Liver (tissue), 9 donors: ENCODE data around the gene HMGN3. TPM values are rescaled to one million over a fixed set of nuclear protein-coding genes. Genes with fewer than 3 reads are reported as not detected.

Experiments
- DNase-seq: peaks from one replicate; pipeline ENCODE4 v3.0.0-alpha.2; 2017; ENCODE audit warnings: low spot score
- H3K27ac ChIP-seq, 2 donors: one replicate each; pipeline ENCODE4 v1.7.0; 2013; ENCODE audit warnings: inconsistent platforms in 2 of 2, low read length in 2 of 2, control low read depth in 1 of 2, low read depth in 1 of 2, mild to moderate bottlenecking in 1 of 2
- H3K27me3 ChIP-seq, 4 donors: one replicate each; pipeline versions ENCODE4 v1.6.1 to v1.7.0; 2013; ENCODE audit warnings: low read length in 3 of 4, inconsistent platforms in 1 of 4, mild to moderate bottlenecking in 1 of 4, moderate library complexity in 1 of 4; ENCODE audit not compliant: control insufficient read depth in 4 of 4, insufficient read depth in 4 of 4
- H3K36me3 ChIP-seq, 4 donors: one replicate each; pipeline versions ENCODE4 v1.6.1 to v1.7.0; 2013; ENCODE audit warnings: low read length in 3 of 4, mild to moderate bottlenecking in 3 of 4, low read depth in 1 of 4, moderate library complexity in 1 of 4; ENCODE audit not compliant: control insufficient read depth in 4 of 4, insufficient read depth in 3 of 4
- H3K4me1 ChIP-seq, 4 donors: one replicate each; pipeline versions ENCODE4 v1.6.1 to v1.7.0; 2013; ENCODE audit warnings: low read length in 3 of 4, mild to moderate bottlenecking in 3 of 4, moderate library complexity in 1 of 4; ENCODE audit not compliant: control insufficient read depth in 4 of 4, insufficient read depth in 4 of 4
- H3K4me3 ChIP-seq, 3 donors: one replicate each; pipeline versions ENCODE4 v1.6.1 to v1.7.0; 2013; ENCODE audit warnings: low read length in 3 of 3, control low read depth in 1 of 3, low read depth in 1 of 3, mild to moderate bottlenecking in 1 of 3
- H3K9ac ChIP-seq, 2 donors: one replicate each; pipeline ENCODE4 v1.7.0; 2013; ENCODE audit warnings: low read length in 2 of 2, mild to moderate bottlenecking in 2 of 2, moderate library complexity in 2 of 2, control low read depth in 1 of 2, low read depth in 1 of 2
- H3K9me3 ChIP-seq, 4 donors: one replicate each; pipeline versions ENCODE4 v1.6.1 to v1.7.0; 2013; ENCODE audit warnings: low read length in 3 of 4; ENCODE audit not compliant: control insufficient read depth in 4 of 4
- EGR1 ChIP-seq, 2 donors: IDR thresholded peaks; 2 replicates each; pipeline ENCODE4 v1.6.1; 2016 to 2018; ENCODE audit warnings: antibody characterized with exemption in 2 of 2, low read depth in 2 of 2
- FOXA1 ChIP-seq: IDR thresholded peaks from 2 replicates; pipeline ENCODE4 v1.6.1; 2016; ENCODE audit warnings: antibody characterized with exemption
- FOXA2 ChIP-seq: IDR thresholded peaks from 2 replicates; pipeline ENCODE4 v1.6.1; 2016; ENCODE audit warnings: antibody characterized with exemption
- GABPA ChIP-seq, 2 donors: IDR thresholded peaks in 1 of 2; conservative IDR thresholded peaks in 1 of 2; 2 replicates each; pipeline ENCODE4 v1.6.1; 2016; ENCODE audit warnings: antibody characterized with exemption in 2 of 2, mild to moderate bottlenecking in 1 of 2, moderate library complexity in 1 of 2
- HNF4A ChIP-seq, 2 donors: conservative IDR thresholded peaks; 2 replicates each; pipeline ENCODE4 v1.6.1; 2016; ENCODE audit warnings: antibody characterized with exemption in 2 of 2, mild to moderate bottlenecking in 2 of 2
- HNF4G ChIP-seq: IDR thresholded peaks from 2 replicates; pipeline ENCODE4 v1.6.1; 2016; ENCODE audit warnings: antibody characterized with exemption
- JUND ChIP-seq, 2 donors: IDR thresholded peaks; 2 replicates each; pipeline ENCODE4 v1.6.1; 2016; ENCODE audit warnings: antibody characterized with exemption in 2 of 2
- NR2F2 ChIP-seq: IDR thresholded peaks from 2 replicates; pipeline ENCODE4 v1.6.1; 2016; ENCODE audit warnings: antibody characterized with exemption
- RAD21 ChIP-seq, 2 donors: IDR thresholded peaks; 2 replicates each; pipeline ENCODE4 v1.6.1; 2016; ENCODE audit warnings: antibody characterized with exemption in 2 of 2, mild to moderate bottlenecking in 2 of 2
- RXRA ChIP-seq, 2 donors: IDR thresholded peaks; 2 replicates each; pipeline ENCODE4 v1.6.1; 2017 to 2018; ENCODE audit warnings: antibody characterized with exemption in 2 of 2, mild to moderate bottlenecking in 1 of 2
- SP1 ChIP-seq: IDR thresholded peaks from 2 replicates; pipeline ENCODE4 v1.6.1; 2018; ENCODE audit warnings: antibody characterized with exemption, mild to moderate bottlenecking
- TAF1 ChIP-seq: conservative IDR thresholded peaks from 2 replicates; pipeline ENCODE4 v1.6.1; 2016; ENCODE audit warnings: antibody characterized with exemption, mild to moderate bottlenecking
- WGBS: extraction: QIAGEN DNeasy Blood & Tissue Kit; methylation state at CpG from one replicate; pipeline ENCODE4 v1.1.7; 2013; 5-methylcytosine and 5-hydroxymethylcytosine counted together
- polyA plus RNA-seq, 2 donors: library from polyadenylated mRNA; stranded (reverse) in 1 of 2; unstranded in 1 of 2; fragments of 200-250 nt in 1 of 2; fragments of >200 nt in 1 of 2; fragmentation: Nextera tagmentation in 1 of 2; extraction: Ambion mirVana in 1 of 2; gene quantifications; one replicate each; pipeline versions ENCODE4 v1.2.1 to v1.2.3, GENCODE V29; 2013 to 2015
- total RNA-seq, 2 donors: library from RNA; depleted of rRNA; stranded (reverse); fragments of >200 nt; gene quantifications; one replicate each; pipeline ENCODE4 v1.2.3, GENCODE V29; 2014
- TF ChIP-seq, protein P1 (sequence below): IDR thresholded peaks from 2 replicates; pipeline ENCODE4 v1.6.1; 2016; ENCODE audit warnings: antibody characterized with exemption
- TF ChIP-seq, protein P2 (sequence below): IDR thresholded peaks from 2 replicates; pipeline ENCODE4 v1.6.1; 2016; ENCODE audit warnings: antibody characterized with exemption
- TF ChIP-seq, protein P3 (sequence below): fragments of 150-350 bp; IDR thresholded peaks from 2 replicates; pipeline ENCODE4 v1.5.1; 2017; ENCODE audit warnings: improper control_type of control experiment, low read depth, low read length; ENCODE audit not compliant: missing input control
- TF ChIP-seq, protein P4 (sequence below): IDR thresholded peaks from 2 replicates; pipeline ENCODE4 v1.6.1; 2016; ENCODE audit warnings: antibody characterized with exemption, mild to moderate bottlenecking
- TF ChIP-seq, protein P5 (sequence below): IDR thresholded peaks from 2 replicates; pipeline ENCODE4 v1.6.1; 2016; ENCODE audit warnings: antibody characterized with exemption
- donor health status: healthy.
- donor health status: healthy.
- donor health status: healthy.
- donor health status: healthy.
- donor health status: healthy.

Gene HMGN3
- total and polyA plus RNA-seq, 4 donors, result 26.7 to 112 (median 44.3) TPM

DNA sequence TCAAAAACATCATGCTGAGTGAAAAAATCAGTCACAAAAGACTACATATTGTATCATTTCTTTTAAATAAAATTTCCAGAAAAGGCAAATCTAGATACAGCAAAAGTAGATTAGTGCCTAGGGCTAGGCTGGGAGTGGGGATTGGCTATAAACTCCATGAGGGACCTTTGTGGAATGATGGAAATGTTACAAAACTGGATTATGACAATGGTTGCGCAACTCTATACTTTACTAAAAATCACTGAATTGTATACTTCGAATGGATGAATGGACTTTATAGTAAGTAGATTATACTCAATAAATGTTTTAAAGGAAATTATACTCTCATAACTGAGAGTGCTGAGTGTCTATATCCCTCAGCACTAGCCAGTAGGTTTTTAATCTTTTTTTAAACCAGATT lies 4.3 kb downstream of the HMGN3 start:
- no peak for DNase-seq
- no peaks in the 10 kb centered on the region for H3K4me1 ChIP-seq
- TF ChIP-seq EGR1 (IDR thresholded peaks at IDR 0.05; ENCODE audit: low read depth in 2 of 2), result no peak
- TF ChIP-seq, protein P1, sequence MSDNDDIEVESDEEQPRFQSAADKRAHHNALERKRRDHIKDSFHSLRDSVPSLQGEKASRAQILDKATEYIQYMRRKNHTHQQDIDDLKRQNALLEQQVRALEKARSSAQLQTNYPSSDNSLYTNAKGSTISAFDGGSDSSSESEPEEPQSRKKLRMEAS, result no peak
- TF ChIP-seq, protein P2, sequence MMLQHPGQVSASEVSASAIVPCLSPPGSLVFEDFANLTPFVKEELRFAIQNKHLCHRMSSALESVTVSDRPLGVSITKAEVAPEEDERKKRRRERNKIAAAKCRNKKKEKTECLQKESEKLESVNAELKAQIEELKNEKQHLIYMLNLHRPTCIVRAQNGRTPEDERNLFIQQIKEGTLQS, result no peak
- TF ChIP-seq RXRA (IDR thresholded peaks at IDR 0.05), result no peak
- TF ChIP-seq TAF1, result no peak
- no peak for TF ChIP-seq SP1
- TF ChIP-seq HNF4G, result no peak
- no peak for TF ChIP-seq NR2F2
- TF ChIP-seq FOXA1, result no peak
- TF ChIP-seq RAD21 (IDR thresholded peaks at IDR 0.05), result no peak
- no peak for TF ChIP-seq HNF4A (conservative IDR thresholded peaks at IDR 0.05)
- TF ChIP-seq, protein P3, sequence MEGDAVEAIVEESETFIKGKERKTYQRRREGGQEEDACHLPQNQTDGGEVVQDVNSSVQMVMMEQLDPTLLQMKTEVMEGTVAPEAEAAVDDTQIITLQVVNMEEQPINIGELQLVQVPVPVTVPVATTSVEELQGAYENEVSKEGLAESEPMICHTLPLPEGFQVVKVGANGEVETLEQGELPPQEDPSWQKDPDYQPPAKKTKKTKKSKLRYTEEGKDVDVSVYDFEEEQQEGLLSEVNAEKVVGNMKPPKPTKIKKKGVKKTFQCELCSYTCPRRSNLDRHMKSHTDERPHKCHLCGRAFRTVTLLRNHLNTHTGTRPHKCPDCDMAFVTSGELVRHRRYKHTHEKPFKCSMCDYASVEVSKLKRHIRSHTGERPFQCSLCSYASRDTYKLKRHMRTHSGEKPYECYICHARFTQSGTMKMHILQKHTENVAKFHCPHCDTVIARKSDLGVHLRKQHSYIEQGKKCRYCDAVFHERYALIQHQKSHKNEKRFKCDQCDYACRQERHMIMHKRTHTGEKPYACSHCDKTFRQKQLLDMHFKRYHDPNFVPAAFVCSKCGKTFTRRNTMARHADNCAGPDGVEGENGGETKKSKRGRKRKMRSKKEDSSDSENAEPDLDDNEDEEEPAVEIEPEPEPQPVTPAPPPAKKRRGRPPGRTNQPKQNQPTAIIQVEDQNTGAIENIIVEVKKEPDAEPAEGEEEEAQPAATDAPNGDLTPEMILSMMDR, result no peak
- TF ChIP-seq JUND (IDR thresholded peaks at IDR 0.05), result no peak

DNA sequence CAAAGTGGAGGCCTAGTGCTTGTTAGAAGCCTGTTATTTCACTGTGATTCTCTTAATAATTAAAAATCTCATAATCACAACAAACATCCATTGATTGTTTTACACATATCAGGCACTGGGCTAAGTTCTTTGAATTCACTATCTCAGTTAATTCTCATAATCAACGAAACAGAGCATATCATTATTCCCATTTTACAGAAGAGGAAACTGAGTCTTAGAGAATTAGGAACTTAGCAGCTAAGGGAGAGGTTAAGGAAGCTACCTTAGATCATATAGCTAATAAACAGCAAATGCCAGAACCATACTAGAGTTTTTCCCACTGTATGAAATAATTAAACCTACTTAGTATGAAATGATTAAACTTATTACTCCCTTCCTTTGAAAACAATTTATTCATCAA lies 7.0 kb downstream of the HMGN3 start:
- WGBS, result 96% methylated on average over 1 of the region's 1 CpG
- no peaks in the 10 kb centered on the region for H3K36me3 ChIP-seq
- TF ChIP-seq, protein P4, sequence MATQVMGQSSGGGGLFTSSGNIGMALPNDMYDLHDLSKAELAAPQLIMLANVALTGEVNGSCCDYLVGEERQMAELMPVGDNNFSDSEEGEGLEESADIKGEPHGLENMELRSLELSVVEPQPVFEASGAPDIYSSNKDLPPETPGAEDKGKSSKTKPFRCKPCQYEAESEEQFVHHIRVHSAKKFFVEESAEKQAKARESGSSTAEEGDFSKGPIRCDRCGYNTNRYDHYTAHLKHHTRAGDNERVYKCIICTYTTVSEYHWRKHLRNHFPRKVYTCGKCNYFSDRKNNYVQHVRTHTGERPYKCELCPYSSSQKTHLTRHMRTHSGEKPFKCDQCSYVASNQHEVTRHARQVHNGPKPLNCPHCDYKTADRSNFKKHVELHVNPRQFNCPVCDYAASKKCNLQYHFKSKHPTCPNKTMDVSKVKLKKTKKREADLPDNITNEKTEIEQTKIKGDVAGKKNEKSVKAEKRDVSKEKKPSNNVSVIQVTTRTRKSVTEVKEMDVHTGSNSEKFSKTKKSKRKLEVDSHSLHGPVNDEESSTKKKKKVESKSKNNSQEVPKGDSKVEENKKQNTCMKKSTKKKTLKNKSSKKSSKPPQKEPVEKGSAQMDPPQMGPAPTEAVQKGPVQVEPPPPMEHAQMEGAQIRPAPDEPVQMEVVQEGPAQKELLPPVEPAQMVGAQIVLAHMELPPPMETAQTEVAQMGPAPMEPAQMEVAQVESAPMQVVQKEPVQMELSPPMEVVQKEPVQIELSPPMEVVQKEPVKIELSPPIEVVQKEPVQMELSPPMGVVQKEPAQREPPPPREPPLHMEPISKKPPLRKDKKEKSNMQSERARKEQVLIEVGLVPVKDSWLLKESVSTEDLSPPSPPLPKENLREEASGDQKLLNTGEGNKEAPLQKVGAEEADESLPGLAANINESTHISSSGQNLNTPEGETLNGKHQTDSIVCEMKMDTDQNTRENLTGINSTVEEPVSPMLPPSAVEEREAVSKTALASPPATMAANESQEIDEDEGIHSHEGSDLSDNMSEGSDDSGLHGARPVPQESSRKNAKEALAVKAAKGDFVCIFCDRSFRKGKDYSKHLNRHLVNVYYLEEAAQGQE, result no peak
- TF ChIP-seq, protein P1, result no peak
- TF ChIP-seq HNF4G, result no peak
- TF ChIP-seq, protein P5, sequence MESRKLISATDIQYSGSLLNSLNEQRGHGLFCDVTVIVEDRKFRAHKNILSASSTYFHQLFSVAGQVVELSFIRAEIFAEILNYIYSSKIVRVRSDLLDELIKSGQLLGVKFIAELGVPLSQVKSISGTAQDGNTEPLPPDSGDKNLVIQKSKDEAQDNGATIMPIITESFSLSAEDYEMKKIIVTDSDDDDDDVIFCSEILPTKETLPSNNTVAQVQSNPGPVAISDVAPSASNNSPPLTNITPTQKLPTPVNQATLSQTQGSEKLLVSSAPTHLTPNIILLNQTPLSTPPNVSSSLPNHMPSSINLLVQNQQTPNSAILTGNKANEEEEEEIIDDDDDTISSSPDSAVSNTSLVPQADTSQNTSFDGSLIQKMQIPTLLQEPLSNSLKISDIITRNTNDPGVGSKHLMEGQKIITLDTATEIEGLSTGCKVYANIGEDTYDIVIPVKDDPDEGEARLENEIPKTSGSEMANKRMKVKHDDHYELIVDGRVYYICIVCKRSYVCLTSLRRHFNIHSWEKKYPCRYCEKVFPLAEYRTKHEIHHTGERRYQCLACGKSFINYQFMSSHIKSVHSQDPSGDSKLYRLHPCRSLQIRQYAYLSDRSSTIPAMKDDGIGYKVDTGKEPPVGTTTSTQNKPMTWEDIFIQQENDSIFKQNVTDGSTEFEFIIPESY, result no peak
- TF ChIP-seq, protein P3, result no peak
- TF ChIP-seq NR2F2, result no peak
- no peak for TF ChIP-seq RXRA (IDR thresholded peaks at IDR 0.05)
- no peak for TF ChIP-seq FOXA2
- TF ChIP-seq TAF1, result no peak
- TF ChIP-seq, protein P2, result no peak
- TF ChIP-seq EGR1 (IDR thresholded peaks at IDR 0.05; ENCODE audit: low read depth in 2 of 2), result no peak
- no peak for TF ChIP-seq GABPA (IDR thresholded peaks at IDR 0.05 in 1 of 2, conservative IDR thresholded peaks at IDR 0.05 in 1 of 2)
- TF ChIP-seq HNF4A (conservative IDR thresholded peaks at IDR 0.05), result no peak
- DNase-seq, result no peak
- H3K9me3 ChIP-seq, result no peaks in the 10 kb centered on the region
- no peak overlapping the region for H3K4me3 ChIP-seq
- H3K9ac ChIP-seq, result no peak overlapping the region
- no peaks in the 10 kb centered on the region for H3K27me3 ChIP-seq
- no peak overlapping the region for H3K27ac ChIP-seq
- H3K4me1 ChIP-seq, result peaks cover 0 to 3% (median under 1%) of the 10 kb centered on the region in 4 donors

More for the DNA sequence above, 4.3 kb downstream of the HMGN3 start:
- H3K27me3 ChIP-seq, result no peaks in the 10 kb centered on the region
- H3K9ac ChIP-seq, result no peak overlapping the region
- no peak overlapping the region for H3K27ac ChIP-seq
- H3K4me3 ChIP-seq, result no peak overlapping the region
- 89% methylated on average over 2 of the region's 2 CpGs for WGBS
- H3K36me3 ChIP-seq, result no peaks in the 10 kb centered on the region
- H3K9me3 ChIP-seq, result no peaks in the 10 kb centered on the region
